GM06990 (cell line): ENCODE results near the gene OGA.

Experiments used
- DNase-seq: peaks from one replicate; pipeline ENCODE4 v3.0.0-alpha.2; 2011; ENCODE audit not compliant: insufficient read length; ENCODE audit errors: extremely low read depth
- H3K27me3 ChIP-seq: replicated peaks from 2 replicates; pipeline ENCODE4 v1.6.0; 2011; ENCODE audit warnings: low read length; ENCODE audit not compliant: control insufficient read depth, insufficient read depth
- H3K36me3 ChIP-seq: 2 replicates; pipeline ENCODE4 v1.5.1; 2011; ENCODE audit warnings: low read length; ENCODE audit not compliant: control insufficient read depth, insufficient read depth
- H3K4me3 ChIP-seq: replicated peaks from 2 replicates; pipeline ENCODE4 v1.5.1; 2011; ENCODE audit warnings: low read depth, mild to moderate bottlenecking, control low read depth, low read length
- TF ChIP-seq, protein P1 (sequence below): IDR thresholded peaks from 2 replicates; pipeline ENCODE4 v1.5.1; 2011; ENCODE audit warnings: low read length, control low read depth, mild to moderate bottlenecking, inconsistent platforms; ENCODE audit not compliant: insufficient read depth, poor library complexity, severe bottlenecking

Gene OGA

DNA sequence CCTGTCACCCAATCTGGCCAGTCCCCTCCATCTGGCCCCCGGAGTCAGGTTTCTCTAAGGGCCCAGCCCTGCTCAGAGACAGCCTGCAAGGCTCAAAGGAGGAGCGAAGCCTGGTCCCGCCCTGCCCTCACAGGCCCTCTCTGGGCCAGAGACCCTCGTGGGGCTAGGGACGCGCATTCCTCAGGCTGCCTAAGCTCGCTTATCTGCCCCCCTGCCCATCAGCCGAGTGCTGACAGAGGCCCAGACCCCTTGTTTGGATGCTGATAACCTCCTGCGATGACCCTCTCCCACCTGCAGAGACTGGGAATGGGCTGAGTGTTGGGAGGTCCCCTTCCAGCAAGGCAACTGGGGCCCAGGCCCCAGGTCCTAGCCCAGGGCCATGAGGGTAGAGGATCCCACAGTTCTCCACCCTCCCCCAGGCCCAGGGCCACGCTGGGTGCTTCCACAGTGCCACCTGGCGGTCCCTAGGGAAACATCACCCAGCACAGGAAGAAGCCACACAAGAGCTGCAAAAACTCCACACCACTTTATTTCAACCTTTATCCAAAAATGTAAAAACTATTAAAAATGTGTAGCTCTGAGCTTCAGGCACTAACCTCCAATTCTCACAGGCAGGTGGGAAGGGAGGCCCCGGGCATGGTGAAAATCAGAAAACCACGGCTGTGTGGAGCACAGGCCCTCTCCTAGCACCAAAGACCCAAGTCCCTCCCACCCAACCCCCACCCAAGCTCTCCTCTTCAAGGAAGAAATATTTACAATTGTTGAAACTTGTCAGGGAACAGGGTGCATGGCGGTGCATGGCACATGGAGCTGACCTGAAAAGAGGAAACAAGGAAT, 37.2 kb downstream of the OGA start:
- DNase-seq: peak; percentile 67
- Histone ChIP-seq H3K27me3 (no peaks in the 10 kb centered on the region; the same call in 1 of the 2 replicates), H3K36me3 (no peaks in the 10 kb centered on the region), H3K4me3 (no peak overlapping the region)
- TF ChIP-seq, protein P1, sequence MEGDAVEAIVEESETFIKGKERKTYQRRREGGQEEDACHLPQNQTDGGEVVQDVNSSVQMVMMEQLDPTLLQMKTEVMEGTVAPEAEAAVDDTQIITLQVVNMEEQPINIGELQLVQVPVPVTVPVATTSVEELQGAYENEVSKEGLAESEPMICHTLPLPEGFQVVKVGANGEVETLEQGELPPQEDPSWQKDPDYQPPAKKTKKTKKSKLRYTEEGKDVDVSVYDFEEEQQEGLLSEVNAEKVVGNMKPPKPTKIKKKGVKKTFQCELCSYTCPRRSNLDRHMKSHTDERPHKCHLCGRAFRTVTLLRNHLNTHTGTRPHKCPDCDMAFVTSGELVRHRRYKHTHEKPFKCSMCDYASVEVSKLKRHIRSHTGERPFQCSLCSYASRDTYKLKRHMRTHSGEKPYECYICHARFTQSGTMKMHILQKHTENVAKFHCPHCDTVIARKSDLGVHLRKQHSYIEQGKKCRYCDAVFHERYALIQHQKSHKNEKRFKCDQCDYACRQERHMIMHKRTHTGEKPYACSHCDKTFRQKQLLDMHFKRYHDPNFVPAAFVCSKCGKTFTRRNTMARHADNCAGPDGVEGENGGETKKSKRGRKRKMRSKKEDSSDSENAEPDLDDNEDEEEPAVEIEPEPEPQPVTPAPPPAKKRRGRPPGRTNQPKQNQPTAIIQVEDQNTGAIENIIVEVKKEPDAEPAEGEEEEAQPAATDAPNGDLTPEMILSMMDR: peak; percentile 94

DNA sequence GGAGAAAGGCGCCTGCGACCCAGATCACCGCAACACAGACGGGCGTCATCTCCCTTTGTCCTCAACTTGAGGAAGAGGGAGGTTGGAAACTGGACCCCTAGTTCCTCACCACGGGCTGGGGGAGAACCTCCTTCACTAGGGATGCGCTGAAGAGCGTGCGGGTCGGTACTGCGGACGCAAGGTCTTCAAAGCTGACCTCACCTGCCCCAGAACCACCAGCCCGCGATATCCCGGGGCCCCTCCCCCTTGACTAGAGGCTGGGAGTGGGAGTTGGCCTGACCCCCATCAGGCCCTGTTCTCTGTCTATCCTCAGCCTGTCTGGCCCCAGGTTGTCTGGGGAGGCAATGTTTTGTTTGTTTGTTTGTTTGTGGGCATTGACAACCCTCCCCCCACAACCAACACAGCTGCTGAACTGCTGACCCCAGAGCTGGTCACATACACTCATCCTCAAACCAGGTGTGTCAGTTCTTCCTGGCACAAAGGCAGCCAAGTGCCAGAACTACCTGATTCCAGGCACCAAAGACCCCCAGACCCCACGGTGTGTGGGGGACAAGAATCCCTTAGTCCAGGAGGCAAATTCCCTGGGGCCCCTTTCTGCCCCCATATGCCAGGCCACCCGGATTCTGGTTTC, 37.9 kb downstream of the OGA start:
- peaks cover 1% of the 10 kb centered on the region; the same call in 1 of the 2 replicates for H3K27me3 ChIP-seq
- TF ChIP-seq, protein P1: no peak
- H3K4me3 ChIP-seq: peak overlapping the region; percentile 30

DNA sequence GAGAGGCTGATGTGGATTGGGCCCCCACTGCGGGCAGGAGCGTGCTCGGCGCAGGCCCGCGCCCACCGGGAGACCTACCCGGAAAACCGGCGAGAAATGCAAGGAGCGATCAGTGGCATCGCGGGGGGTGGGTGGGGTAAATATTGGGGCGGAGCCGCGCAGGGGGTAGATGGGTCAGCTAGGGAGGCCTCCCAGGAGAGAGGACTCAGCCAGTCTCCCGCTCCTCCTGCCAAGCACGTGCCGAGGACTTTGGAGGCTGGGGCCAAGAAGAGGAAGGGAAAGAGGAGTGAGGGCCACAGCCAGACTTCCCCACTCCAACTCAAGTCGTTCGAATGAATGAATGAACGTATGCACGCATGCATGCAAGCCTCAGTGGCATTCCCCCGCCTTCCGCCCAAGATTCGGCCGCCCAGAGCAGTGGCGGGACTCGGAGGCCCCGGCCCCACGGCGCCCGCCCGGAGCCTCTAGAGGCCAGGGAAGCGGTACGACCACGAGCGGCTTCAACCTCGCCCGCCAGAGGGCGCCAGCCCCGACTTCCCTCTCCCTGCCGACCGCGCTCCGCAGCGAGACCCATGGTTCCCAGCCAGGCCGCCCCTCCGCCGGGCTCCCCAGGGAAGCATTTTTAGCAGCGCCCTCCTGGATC, 38.6 kb downstream of the OGA start:
- Histone ChIP-seq H3K27me3 (peaks cover 2% of the 10 kb centered on the region; the same call in 1 of the 2 replicates), H3K4me3 (peak overlapping the region; percentile 57), H3K36me3 (no peaks in the 10 kb centered on the region)
- TF ChIP-seq, protein P1: peak; percentile 93
- peak; percentile 84 for DNase-seq

More for the DNA sequence above, 37.9 kb downstream of the OGA start:
- H3K36me3 ChIP-seq: no peaks in the 10 kb centered on the region
- DNase-seq: no peak

DNA sequence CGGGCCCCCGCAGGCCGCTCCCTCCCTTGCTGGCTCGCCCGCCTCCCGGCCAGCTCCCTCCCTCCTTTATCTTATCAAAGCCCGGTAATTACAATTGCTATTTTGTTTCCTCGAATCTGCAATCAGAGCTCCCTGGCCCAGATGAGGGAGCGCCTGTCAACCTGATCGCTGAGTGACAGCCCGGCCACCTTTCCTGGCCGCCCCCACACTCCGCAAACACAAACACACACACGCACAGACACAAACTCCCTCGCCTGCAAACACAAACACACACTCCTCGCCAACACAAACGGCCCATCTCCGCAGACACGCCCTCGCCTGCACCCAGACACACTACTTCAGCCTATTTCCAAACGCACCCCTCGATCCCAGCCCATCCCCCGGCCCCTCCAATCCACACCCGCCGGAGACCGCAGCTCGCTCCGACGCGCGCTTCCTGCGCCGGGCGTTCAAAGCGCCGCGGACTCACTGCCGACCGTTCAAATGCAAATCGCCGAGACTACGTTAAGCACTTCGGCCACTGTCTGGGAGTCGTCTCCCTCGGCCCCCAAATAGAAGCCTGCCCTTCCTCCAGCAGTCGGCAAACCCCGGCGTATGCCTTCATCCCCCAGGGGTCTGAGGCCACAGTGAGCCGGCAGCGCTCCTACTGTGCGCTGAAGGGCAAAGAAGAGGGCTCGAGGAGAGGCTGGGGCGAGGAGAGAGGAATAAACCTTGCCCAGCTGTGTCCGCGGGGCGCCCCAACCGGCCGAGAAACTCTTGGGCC, 39.3 kb downstream of the OGA start:
- TF ChIP-seq, protein P1: no peak
- Histone ChIP-seq H3K27me3 (peaks cover 2% of the 10 kb centered on the region; the same call in 1 of the 2 replicates), H3K36me3 (no peaks in the 10 kb centered on the region), H3K4me3 (peak overlapping the region; percentile 57)
- DNase-seq: peak; percentile 67

DNA sequence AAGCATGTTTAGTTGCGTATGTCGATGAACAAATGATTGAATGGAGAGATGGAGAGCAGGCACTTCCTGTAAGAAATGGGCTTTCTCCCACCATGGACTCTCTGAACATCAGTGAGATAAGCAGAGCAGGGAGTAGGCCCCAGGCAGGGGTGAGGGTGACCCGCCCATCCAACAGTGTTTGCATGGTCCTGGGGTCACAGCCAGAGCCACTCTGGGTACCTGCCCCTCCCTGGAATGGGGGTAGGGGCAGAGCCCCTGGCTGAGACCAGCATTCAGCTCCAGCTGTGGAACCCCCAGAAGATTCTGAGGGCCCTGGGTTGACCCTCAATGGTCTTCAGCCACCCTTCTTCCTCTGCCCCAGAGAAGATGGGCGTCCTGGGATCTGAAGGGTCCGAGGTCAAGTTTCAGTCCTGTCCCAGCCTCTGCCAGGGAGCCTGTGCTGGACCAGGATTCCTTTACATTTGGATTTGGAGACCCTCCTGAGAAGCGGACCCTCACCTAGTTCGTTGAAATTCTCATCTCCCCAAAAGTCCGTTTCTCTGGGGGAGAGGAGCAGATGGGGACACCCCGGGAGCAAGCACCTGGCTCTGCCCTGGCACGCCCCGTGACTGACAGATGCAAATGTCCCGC, 40.0 kb downstream of the OGA start:
- no peaks in the 10 kb centered on the region for H3K36me3 ChIP-seq
- TF ChIP-seq, protein P1: no peak
- no peak overlapping the region for H3K4me3 ChIP-seq
- DNase-seq: no peak
- H3K27me3 ChIP-seq: peaks cover 2% of the 10 kb centered on the region; the same call in 1 of the 2 replicates
